ENCODE measurements around the gene CYP4F8. TPM values are rescaled to one million over a fixed set of nuclear protein-coding genes. Genes with fewer than 3 reads are reported as not detected.

CYP4F8 gene
- polyA plus RNA-seq, 1 of the 3 experiments (the other 2 are of a cell fraction), result not detected

GRCh38 chr19:15675560-15675959 lies 60.5 kb downstream of the CYP4F8 start:
- CTCF ChIA-PET, result no interaction called here
- Histone ChIP-seq H3K9ac (no peak overlapping the region), H3K4me2 (no peak overlapping the region), H2AFZ (ENCODE audit: low read depth) (no peak overlapping the region), H3K27ac (ENCODE audit: low read depth in 2 of 2, low read length in 1 of 2) (no peak overlapping the region), H3K4me1 (ENCODE audit: control insufficient read depth in 1 of 2, insufficient read depth in 2 of 2, low read depth in 1 of 2, low read length in 1 of 2) (no peaks in the 10 kb centered on the region), H3K27me3 (ENCODE audit: insufficient read depth) (no peaks in the 10 kb centered on the region), H3K9me2 (no peaks in the 10 kb centered on the region), H3F3A (replicated peaks; ENCODE audit: insufficient read depth) (no peaks in the 10 kb centered on the region), H3K36me3 (replicated peaks in 1 of 2; ENCODE audit: control insufficient read depth in 1 of 2, insufficient read depth in 2 of 2, low read length in 1 of 2) (no peaks in the 10 kb centered on the region), H3K9me3 (no peaks in the 10 kb centered on the region), H3K4me3 (ENCODE audit: low read depth in 2 of 2, low read length in 1 of 2) (no peak overlapping the region), H3K79me2 (ENCODE audit: insufficient read depth) (no peaks in the 10 kb centered on the region), H4K20me1 (ENCODE audit: insufficient read depth) (no peaks in the 10 kb centered on the region)
- WGBS (ENCODE audit: low lambda C conversion rate), result 0% methylated on average over 1 of the region's 3 CpGs
- TF ChIP-seq MAX (IDR thresholded peaks at IDR 0.05; ENCODE audit: low read depth) (no peak), ELF1 (IDR thresholded peaks at IDR 0.05) (no peak), YY1 (IDR thresholded peaks at IDR 0.05; ENCODE audit: low read depth) (no peak), TEAD4 (IDR thresholded peaks at IDR 0.05; ENCODE audit: borderline replicate concordance, insufficient read depth) (no peak), NFIC (IDR thresholded peaks at IDR 0.05; ENCODE audit: borderline replicate concordance) (no peak), EZH2phosphoT487 (IDR thresholded peaks at IDR 0.05; ENCODE audit: borderline replicate concordance, low read depth) (no peak), TCF12 (IDR thresholded peaks at IDR 0.05) (no peak), RAD21 (IDR thresholded peaks at IDR 0.05; ENCODE audit: low read length) (no peak), SMC3 (IDR thresholded peaks at IDR 0.05; ENCODE audit: low read depth, low read length) (no peak), NRF1 (IDR thresholded peaks at IDR 0.05; ENCODE audit: low read depth, low read length) (no peak), TAF1 (IDR thresholded peaks at IDR 0.05; ENCODE audit: borderline replicate concordance, low read depth, low read length) (no peak), RFX5 (IDR thresholded peaks at IDR 0.05; ENCODE audit: low read length) (no peak), FOXM1 (IDR thresholded peaks at IDR 0.05; ENCODE audit: low read depth) (no peak), POLR2AphosphoS5 (IDR thresholded peaks at IDR 0.05; ENCODE audit: low read depth, low read length) (no peak), PBX3 (IDR thresholded peaks at IDR 0.05) (no peak), USF2 (IDR thresholded peaks at IDR 0.05; ENCODE audit: borderline replicate concordance, low read depth, low read length) (no peak)
- TF ChIP-seq, protein P1, sequence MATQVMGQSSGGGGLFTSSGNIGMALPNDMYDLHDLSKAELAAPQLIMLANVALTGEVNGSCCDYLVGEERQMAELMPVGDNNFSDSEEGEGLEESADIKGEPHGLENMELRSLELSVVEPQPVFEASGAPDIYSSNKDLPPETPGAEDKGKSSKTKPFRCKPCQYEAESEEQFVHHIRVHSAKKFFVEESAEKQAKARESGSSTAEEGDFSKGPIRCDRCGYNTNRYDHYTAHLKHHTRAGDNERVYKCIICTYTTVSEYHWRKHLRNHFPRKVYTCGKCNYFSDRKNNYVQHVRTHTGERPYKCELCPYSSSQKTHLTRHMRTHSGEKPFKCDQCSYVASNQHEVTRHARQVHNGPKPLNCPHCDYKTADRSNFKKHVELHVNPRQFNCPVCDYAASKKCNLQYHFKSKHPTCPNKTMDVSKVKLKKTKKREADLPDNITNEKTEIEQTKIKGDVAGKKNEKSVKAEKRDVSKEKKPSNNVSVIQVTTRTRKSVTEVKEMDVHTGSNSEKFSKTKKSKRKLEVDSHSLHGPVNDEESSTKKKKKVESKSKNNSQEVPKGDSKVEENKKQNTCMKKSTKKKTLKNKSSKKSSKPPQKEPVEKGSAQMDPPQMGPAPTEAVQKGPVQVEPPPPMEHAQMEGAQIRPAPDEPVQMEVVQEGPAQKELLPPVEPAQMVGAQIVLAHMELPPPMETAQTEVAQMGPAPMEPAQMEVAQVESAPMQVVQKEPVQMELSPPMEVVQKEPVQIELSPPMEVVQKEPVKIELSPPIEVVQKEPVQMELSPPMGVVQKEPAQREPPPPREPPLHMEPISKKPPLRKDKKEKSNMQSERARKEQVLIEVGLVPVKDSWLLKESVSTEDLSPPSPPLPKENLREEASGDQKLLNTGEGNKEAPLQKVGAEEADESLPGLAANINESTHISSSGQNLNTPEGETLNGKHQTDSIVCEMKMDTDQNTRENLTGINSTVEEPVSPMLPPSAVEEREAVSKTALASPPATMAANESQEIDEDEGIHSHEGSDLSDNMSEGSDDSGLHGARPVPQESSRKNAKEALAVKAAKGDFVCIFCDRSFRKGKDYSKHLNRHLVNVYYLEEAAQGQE (IDR thresholded peaks at IDR 0.05; ENCODE audit: low read depth, low read length), result no peak
- TF ChIP-seq, protein P2, sequence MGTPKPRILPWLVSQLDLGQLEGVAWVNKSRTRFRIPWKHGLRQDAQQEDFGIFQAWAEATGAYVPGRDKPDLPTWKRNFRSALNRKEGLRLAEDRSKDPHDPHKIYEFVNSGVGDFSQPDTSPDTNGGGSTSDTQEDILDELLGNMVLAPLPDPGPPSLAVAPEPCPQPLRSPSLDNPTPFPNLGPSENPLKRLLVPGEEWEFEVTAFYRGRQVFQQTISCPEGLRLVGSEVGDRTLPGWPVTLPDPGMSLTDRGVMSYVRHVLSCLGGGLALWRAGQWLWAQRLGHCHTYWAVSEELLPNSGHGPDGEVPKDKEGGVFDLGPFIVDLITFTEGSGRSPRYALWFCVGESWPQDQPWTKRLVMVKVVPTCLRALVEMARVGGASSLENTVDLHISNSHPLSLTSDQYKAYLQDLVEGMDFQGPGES (IDR thresholded peaks at IDR 0.05; ENCODE audit: low read depth, low read length), result no peak
- TF ChIP-seq, protein P3, sequence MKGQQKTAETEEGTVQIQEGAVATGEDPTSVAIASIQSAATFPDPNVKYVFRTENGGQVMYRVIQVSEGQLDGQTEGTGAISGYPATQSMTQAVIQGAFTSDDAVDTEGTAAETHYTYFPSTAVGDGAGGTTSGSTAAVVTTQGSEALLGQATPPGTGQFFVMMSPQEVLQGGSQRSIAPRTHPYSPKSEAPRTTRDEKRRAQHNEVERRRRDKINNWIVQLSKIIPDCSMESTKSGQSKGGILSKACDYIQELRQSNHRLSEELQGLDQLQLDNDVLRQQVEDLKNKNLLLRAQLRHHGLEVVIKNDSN (IDR thresholded peaks at IDR 0.05; ENCODE audit: borderline replicate concordance, low read depth), result no peak
- no peak for DNase-seq
- POLR2A ChIA-PET, result no interaction called here

Data from SK-N-SH (cell line).